HG03159 (cell line): ENCODE data around the gene TMEM132C.

ENCODE experiments used
- ATAC-seq: cut with Tn5 transposase; IDR thresholded peaks from one replicate; pipeline ENCODE4 v1.9.1; 2021; ENCODE audit warnings: mild to moderate bottlenecking, moderate library complexity; ENCODE audit not compliant: unreplicated experiment

TMEM132C gene

DNA sequence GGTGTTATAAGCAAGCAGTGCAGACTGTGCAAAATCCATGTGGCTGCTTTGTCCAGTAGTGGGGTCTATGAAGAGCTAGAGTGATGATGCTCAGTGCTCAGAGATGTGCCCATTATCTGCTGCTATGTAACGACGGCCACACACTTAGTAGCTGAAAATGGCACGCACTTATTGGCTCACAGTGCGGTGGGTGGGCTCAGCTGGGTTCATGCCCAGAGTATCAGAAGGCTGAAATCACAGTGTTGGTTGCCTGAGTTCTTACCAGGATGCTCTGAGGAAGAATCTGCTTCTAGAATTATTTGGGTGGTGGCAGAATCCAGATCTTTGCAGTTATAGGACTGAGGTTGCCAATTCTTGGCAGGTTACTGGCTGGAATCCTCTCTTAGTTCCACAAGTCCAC, 432.1 kb downstream of the TMEM132C start:
- no peak for ATAC-seq

DNA sequence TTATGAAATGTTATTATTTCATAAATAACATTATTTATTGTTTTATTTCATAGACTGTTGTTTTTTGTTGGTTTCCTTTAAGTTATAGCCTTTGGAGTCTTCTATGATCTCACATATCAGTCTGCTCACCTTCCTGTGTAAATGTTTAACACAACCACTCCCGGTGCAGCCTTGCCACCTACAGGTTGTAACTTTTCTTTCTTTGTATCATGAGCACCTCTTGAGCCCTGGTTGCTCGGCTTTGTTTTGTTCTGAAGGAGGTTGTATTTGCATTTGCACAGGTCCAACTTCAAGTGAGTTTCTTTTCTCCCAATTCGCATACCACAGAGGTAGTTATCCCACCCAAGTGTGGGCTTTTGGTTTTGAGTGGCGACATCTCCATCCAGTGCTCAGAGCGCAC, 435.4 kb downstream of the TMEM132C start:
- ATAC-seq, result no peak

DNA sequence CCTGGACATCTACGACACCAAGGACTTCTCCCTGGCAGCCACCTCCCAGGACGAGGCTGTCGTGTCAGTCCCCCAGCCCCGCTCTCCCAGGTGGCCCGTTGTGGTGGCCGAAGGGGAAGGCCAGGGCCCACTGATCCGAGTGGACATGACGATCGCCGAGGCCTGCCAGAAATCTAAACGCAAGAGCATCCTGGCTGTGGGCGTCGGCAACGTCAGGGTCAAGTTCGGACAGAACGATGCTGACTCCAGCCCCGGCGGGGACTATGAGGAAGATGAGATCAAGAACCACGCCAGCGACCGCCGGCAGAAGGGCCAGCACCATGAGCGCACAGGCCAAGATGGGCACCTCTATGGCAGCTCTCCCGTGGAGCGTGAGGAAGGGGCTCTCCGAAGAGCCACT, 438.2 kb downstream of the TMEM132C start:
- no peak for ATAC-seq

DNA sequence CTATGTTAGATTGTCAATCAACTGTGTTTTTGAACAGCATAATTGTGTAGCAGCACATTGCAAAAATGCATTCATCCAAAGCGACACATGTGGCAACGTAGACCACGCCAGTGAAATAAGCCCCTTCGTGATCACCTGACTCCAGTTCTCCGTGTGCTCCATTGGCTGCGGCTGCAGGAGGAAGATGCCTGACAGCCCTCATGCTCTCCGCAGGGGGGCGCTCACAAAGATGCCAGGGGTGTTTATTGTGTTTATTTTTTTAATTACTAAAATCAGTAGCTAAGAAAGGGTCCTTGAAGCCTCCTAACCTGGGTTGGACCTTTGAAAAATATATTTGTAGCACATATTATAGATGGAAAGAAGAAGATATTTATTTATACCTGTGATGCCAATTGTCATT, 440.5 kb downstream of the TMEM132C start:
- no peak for ATAC-seq

DNA sequence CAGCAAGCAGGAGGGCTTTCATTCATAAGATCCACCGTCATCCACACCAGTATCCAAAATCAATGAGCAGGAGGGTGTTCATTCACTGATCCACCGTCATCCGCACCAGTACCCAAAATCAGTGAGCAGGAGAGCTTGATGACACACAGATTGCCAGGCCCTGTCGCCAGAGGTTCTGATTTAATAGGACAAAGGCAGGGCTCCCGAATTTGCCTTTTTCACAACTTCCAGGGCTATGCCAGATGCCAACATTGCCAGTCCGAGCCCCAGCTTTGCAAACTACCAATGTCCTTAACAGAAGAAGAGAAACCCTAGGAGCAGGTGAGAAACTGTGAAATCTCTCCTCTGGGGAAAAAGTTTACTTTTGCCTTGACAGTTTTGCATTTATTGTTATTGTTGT, 441.8 kb downstream of the TMEM132C start:
- no peak for ATAC-seq

DNA sequence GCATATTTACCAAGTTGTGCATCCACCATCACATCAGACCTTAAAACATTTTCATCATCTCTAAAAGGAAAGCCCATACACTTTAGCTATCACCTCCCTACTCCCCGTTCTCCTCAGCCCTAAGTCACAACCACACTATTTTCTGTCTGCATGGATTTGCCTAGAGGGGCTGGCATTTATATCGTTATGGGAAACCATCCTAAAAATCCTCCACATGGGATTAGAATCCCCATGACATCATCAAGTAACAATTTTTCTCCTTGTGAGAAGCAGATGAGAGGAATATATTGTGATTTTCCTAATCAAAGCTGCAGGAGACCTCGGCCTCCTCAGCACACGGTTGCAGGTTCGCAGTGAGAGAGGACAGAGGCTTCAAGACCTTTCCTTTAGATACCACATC, 442.7 kb downstream of the TMEM132C start:
- ATAC-seq, result no peak

DNA sequence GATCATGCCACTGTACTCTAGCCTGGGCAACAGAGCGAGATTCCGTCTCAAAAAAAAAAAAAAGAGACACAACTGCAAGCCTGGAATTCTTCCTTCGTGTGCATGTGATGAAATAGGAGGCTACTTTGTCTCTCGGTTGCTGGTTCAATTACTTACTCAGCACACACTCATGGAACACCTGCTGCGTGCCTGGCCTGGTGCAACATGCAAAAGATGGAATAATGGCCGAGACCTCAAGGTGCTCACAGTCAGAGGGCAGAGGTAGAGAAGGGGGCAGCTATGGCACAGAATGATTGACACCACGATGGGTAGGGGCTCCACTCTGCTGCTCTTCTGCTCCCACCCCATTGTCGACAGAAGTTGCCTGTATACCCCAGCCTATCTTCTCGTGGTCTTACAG, 444.5 kb downstream of the TMEM132C start:
- no peak for ATAC-seq

DNA sequence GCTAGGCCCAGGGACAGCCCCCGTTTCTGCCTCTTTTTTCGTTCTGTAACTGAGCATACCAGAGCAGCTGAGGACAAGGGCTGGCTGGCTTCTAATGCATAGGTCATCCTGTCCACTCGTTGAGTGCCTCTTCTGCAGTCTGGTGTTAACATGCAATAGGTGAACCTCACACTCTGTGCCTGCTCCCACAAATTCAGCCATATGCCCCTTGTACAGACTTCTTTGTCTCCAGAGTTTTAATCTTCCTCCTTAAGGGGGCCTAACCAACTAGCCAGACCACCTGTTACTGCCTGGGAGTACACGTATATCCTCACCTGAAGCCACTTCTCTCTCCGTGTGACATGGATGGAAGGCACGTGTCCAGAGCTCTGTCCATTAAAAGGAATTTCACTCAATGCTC, 445.7 kb downstream of the TMEM132C start:
- no peak for ATAC-seq

DNA sequence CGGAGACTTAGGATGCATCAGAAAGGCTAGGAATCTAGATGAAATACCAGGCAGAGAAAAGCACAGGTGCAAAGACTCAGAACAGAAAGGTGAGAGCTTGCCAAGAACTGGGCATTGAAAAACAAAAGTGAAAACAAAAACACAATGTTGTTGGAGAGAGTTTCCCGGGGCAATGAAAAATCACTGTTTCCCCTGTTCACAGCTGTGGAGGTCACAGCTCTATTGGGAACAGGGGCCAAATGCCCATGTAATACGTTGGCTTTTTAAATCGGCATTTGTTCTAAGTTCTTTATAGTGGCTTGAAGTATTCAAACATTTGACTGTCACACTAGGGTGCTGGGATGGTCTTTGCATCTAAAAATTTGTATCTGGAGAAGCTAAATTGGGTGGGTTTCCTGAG, 448.5 kb downstream of the TMEM132C start:
- no peak for ATAC-seq

DNA sequence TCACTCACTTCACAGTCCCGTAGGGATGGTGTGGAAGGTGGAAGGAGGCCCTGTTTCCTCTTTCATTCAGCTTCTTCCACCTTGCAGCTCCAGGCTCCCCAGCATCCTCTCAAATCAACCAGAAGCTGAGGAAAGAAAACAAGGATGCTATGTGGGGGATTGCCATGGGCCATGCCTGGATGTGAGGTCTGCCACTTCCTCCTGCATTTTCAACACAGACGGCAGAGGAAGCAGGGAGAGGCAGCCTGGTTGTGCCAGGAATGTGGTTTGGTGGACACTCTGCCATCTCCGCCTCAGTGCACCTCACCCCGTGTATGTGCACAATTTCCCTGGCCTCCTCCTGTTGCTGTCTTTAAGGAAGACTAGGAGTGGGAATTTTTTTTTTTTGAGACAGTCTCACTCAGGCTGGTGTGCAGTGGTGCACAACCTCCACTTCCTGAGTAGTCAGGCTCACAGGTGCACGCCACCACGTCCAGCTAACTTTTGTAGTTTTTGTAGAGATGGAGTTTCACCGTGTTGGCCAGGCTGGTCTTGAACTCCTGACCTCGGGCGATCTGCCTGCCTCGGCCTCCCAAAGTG, 457.6 kb downstream of the TMEM132C start:
- ATAC-seq, result no peak

DNA sequence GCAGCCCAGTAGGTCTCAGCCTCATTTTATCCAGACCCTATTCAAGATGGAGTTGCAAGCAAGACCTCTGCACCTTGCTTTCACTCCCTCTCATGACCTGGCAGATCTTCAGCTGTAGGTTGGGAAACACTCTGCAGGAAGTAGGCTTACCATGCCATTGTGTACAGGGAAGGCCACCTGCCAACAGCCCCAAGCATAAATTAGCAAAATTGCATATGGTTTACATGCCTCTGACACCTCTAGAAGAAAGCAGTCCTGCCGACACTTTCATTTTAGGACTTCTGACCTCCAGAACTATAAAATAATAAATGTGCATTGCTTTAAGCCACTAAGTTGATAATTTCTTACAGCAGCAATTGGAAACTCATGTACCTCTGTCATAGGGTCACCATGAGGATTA, 459.9 kb downstream of the TMEM132C start:
- no peak for ATAC-seq

DNA sequence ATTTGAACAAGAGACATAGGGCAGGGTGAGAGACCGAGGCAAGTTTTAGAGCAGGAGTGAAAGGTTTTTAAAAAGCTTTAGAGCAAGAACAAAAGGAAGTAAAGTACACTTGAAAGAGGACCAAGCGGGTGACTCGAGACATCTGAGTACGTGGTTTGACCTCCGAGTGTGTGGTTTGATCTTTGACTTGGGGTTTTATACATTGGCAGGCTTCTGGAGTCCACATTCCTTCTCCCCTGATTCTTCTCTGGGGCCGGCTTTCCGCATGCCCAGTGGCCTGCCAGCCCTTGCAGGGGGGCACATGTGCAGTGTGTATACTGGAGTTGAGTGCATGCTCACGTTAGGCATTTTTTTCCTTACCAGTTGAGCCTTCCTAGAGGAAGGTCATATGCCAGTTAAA, 460.5 kb downstream of the TMEM132C start:
- ATAC-seq, result no peak

DNA sequence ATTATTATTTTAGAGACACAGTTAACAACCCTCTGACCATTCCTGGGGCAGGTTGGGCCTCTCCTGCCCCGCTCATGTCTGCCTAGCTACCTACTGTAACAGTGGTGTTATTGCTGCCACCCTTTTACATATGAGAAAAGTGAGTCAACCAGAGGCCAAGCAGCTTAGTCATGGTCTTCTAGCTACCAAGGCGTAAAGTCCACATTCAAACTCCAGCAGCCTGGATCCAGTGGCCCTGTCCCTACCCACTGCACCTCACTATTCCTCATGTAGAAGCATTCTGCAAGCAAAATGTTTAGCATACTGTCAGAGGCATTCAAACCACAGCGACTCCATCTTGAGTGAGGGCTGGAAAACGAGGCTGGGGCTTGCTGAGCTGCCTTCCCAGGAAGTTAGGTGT, 461.0 kb downstream of the TMEM132C start:
- no peak for ATAC-seq

DNA sequence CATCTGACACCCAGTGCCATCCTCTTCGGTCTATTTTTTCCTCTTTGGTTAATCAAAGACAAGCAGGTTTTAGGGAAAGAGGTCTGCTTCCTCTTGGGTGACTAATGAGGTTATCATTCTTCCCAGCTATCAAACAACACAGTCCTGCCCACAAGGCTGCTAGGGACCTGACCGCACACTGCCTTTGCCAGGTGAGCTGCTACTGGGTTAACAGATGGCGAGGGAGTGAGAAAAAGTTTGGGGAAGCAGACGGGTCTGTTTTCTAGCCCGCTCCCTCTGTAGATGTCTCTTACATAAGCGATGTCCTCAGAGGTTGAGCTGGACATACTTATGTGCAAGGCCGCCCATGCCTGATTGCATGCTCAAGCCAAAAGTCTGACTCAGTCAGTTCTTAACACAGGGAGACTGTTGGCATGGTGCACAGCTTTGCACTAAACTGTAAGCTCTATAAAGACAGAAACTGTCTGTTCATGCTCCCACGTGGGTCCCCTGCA, 462.7 kb downstream of the TMEM132C start:
- no peak for ATAC-seq

DNA sequence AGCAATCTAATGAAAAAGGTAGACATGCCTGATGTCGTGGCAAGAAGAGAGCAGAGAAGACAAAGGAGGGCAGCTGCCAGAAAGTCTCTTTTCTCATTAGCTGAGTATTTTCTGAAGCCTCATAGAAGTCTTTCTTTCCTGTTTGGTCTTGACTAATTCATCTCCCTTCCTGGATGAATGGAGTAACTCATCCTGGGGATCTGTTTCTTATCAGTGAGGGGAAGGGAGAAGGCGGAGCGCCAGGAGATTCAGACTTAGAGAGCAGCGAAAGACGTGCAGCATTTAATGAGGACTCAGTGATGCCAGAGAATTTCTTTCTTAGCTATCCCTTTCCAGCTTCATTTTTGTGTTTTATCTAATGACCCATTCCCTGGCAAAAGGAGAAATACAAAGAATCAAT, 467.4 kb downstream of the TMEM132C start:
- no peak for ATAC-seq

DNA sequence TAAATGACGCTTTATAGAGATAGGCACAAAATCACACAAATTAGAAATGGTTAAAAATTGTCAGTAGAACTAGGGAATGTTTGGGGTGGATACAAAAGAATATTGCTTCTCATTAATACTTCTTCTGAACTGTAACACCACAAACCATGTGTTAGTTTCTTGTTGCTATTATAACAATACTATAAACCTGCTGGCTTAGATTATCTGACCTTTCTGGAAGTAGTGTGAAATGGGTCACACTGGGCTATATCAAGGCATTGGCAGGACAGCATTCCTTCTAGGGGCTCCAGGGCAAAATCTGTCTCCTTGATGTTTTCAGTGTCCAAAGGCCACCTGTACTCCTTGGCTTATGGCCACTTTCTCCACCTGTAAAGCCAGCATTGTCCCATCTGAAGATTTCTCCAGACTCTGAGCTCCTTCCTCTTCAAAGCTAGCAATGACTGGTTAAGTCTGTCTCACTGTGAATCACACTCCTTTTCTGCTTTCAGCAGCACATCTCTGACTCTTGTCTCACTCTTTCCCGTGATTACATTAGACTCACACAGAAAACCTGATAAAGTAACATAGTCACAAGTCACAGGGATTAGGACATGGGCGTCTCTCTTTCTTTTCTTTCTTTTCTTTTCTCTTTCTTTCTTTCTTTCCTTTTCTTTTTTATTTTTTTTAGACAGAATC, 470.5 kb downstream of the TMEM132C start:
- ATAC-seq, result no peak

DNA sequence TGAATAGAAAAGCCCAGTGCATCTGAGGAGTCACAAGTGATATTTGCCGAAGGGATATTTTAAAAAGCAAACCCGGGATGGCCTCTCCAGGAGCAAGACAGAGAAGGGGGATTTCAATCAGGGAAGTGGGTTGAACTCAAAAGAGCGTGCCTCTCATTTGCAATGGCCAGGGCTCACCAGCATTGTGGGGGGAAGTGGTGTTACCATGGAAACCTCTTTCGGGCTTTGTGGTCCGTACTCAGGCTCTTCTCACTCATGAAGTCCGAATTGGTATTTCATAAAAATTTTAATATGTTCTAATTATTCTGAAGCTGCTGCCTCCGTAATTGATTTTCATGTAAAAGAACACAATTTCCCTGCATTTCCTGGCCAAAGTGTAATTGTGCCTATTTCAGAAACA, 476.9 kb downstream of the TMEM132C start:
- no peak for ATAC-seq

DNA sequence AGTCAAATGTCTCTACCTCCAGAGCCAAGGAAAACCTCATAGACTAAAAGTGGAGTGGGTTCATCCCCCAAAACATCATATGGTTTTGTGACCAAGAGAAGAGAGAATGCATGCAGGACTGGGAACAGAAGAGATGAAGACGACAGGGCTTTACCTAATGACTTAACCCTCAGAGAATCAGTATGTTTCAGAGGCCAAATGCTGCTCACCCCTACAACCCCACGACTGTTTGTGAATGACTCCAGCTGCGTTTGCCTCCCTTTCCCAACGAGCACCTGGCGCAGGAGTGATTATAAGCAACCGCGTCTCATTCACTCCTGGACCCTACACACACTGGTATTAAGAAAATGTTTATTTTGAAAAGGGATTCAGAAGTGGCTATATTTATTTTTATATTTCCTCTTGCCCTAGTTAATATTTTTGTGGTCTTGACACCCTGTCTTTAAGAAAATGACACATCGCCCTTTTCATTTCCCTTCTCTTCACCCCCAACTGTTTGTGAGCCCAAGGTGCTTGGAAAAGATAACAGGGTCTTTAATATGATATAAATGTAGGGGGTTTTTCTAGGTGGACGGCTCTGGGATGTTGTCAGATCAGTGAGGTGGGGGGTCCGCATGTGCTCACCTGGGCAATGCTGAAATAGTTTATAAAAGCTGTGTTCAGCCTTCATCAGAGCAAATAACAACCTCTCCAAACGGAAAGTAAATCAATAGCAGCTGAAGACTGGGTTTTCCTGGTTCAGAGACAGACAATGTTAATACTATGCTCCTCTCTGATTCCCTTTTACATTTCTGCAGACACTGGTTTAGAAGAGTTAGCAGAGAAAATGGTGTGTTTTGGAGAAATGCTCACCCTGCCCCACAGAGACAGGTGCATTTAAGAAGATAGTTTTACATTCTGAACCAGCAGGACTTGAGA, 479.1 kb downstream of the TMEM132C start:
- ATAC-seq, result no peak

DNA sequence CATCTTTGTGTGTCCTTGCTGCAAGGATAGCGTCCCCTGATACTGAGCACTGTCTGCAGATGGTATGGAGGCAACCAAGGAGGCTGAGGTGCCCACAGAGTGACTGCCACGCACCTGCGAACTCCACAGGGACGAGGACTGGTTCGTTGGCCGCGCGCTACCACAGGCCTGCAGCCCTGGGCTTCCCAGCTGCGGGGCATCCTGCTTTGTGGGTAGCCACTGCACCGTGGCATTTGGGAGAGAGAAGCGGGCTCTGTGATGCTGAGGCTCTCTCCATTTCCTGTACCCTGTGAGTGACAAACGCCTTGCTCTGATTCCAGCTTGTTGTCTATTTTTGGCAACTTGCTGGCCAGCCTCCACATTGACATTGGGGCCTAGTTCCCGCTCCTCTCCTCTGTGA, 480.5 kb downstream of the TMEM132C start:
- ATAC-seq, result no peak

DNA sequence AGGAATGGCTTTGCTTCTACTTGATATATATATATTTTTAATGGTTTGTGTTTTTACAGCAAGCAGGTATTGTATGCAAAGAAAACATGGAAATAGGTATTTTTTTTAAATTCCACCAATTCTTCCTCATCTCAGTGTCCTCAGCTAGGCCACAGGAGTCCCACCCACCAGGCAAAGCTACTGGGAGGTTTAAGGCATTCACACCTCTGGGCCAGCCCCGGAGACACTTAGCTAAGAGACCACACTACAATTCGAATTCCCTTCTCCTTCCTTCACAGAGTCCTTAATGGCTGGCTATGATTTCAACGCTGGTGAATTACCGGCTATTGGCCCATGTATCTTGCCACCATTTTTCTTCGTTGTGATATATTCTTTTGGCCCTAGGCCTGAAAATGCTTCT, 485.4 kb downstream of the TMEM132C start:
- ATAC-seq, result no peak

DNA sequence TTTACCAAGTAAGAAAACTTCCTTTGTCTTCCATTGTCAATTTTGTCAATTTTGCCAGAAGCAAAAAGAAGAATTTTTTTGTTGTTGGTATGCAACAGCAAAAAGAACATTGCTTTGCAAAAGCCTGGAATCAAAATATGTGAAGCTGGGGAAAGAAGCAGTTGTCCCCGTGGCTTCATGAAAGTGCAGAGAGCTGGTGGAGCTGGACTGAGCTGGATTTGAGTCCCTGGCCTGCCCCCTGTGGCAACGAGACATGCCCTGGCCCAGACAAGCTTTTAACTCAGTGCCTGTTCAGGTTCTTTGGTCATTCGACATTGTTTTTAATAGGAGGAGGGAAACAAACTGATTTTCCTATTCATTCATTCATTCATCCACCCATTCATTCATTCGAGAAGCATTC, 486.5 kb downstream of the TMEM132C start:
- ATAC-seq, result no peak

DNA sequence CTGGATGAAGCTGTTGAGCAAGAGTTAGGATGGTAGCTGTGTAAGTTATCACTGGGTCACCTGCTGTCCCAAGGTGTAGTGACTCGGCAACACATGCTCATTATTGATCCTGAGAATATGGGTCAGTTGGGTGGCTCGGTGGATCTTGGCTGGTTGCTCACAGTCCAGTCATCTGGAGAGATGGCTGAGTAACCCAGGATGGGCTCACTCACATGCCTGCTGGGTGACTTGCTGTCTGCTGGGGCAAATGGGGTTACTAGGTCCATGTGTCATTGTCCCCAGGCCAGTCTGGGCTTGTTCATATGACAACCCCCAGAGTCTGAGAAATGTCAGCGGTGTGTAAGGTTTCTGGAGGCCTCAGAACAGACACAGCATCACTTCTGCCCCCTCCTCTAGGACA, 487.3 kb downstream of the TMEM132C start:
- no peak for ATAC-seq
